HEK293 (cell line): ENCODE data around the gene EGFR.

ENCODE experiments used
- ZNF311 ChIP-seq: fragments of 450-650 bp; formaldehyde crosslinking; IDR thresholded peaks from 2 replicates; pipeline ENCODE4 v1.5.1; 2017; ENCODE audit warnings: missing biosample characterization, missing genetic modification characterization, borderline replicate concordance
- ZNF768 ChIP-seq: fragments of 450-650 bp; formaldehyde crosslinking; IDR thresholded peaks from 2 replicates; pipeline ENCODE4 v1.5.1; 2018; ENCODE audit warnings: missing biosample characterization, mild to moderate bottlenecking, missing genetic modification characterization
- TF ChIP-seq, protein P1 (sequence below): fragments of 450-650 bp; formaldehyde crosslinking; IDR thresholded peaks from 2 replicates; pipeline ENCODE4 v1.5.1; 2016; ENCODE audit warnings: missing biosample characterization, missing genetic modification characterization

DNA sequence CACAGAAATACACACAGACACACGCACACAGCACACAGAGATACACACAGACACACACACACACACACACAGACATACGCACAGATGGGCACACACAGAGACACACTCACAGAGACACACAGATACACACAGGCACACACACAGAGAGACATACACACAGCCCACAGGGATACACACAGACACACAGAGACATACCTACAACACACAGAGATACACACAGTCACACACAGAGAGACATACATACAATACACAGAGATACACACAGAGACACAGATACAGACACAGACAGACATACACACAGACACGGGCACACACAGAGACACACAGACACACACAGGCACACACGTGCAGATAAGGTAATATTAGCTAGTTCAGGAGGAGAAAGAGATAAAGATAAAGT is 76.9 kb downstream of the EGFR start:
- TF ChIP-seq, protein P1, sequence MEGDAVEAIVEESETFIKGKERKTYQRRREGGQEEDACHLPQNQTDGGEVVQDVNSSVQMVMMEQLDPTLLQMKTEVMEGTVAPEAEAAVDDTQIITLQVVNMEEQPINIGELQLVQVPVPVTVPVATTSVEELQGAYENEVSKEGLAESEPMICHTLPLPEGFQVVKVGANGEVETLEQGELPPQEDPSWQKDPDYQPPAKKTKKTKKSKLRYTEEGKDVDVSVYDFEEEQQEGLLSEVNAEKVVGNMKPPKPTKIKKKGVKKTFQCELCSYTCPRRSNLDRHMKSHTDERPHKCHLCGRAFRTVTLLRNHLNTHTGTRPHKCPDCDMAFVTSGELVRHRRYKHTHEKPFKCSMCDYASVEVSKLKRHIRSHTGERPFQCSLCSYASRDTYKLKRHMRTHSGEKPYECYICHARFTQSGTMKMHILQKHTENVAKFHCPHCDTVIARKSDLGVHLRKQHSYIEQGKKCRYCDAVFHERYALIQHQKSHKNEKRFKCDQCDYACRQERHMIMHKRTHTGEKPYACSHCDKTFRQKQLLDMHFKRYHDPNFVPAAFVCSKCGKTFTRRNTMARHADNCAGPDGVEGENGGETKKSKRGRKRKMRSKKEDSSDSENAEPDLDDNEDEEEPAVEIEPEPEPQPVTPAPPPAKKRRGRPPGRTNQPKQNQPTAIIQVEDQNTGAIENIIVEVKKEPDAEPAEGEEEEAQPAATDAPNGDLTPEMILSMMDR (tag by site-specific recombination): no peak
- TF ChIP-seq ZNF311 (tag by site-specific recombination): no peak
- no peak for TF ChIP-seq ZNF768 (tag by site-specific recombination)
